K562 (cell line): ENCODE results near the gene WWOX. TPM values are rescaled to one million over a fixed set of nuclear protein-coding genes. Genes with fewer than 3 reads are reported as not detected.

Source experiments
- ATAC-seq: fragments of 200-7000 bp; cut with Tn5 transposase; 3 replicates; pipeline ENCODE4 v1.9.1; 2020; ENCODE audit warnings: moderate library complexity
- BruUV-seq: library from RNA; stranded (reverse); fragments of 400-500 nt; replicated peaks from 2 replicates; lab custom pipeline; 2021; lab: Mats Ljungman, UMichigan
- CTCF ChIA-PET: fragments of 300-600 bp; formaldehyde crosslinking; extraction: SDS; loops from one replicate; lab custom pipeline; 2021; ENCODE audit warnings: low intra/inter-chr PET ratio; lab: Yijun Ruan, JAX
- POLR2A ChIA-PET: fragments of 300-600, 350-650 bp; sonication (Branson Sonifier 250); formaldehyde crosslinking; extraction: SDS; loops from one replicate; lab custom pipeline; 2021; ENCODE audit warnings: antibody characterized with exemption, inconsistent platforms; lab: Yijun Ruan, JAX
- DNase-seq, 4 experiments: peaks; one replicate each; pipeline versions ENCODE4 v3.0.0 to v3.0.0-alpha.2; 2011 to 2018; ENCODE audit warnings: low spot score in 3 of 4, mixed read lengths in 3 of 4; ENCODE audit errors: extremely low read depth in 1 of 4
- FAIRE-seq: peaks from 2 replicates; lab custom pipeline; 2011; peaks lifted over from hg19 to GRCh38; lab: Jason Lieb, UNC
- H2AFZ ChIP-seq: 2 replicates; pipeline ENCODE4 v1.6.0; 2011; ENCODE audit warnings: low read depth, low read length, control low read depth, inconsistent platforms
- H3K27ac ChIP-seq: fragments of 200-600 bp; 3 replicates; pipeline ENCODE4 v1.8.0; 2011; ENCODE audit warnings: low read depth, mild to moderate bottlenecking, control low read depth, inconsistent platforms, low read length, moderate library complexity, mixed read lengths; ENCODE audit errors: extremely low read depth
- H3K27me3 ChIP-seq, 2 experiments: fragments of 300-600 bp in 1 of 2; 2 replicates in 1 of 2; 3 replicates in 1 of 2; pipeline versions ENCODE4 v1.6.0 to v1.8.0; 2011; ENCODE audit warnings: inconsistent platforms in 2 of 2, low read length in 2 of 2, mild to moderate bottlenecking in 1 of 2, mixed read lengths in 1 of 2, moderate library complexity in 1 of 2; ENCODE audit not compliant: control insufficient read depth in 2 of 2, insufficient read depth in 2 of 2
- H3K36me3 ChIP-seq: fragments of 300-600 bp; 3 replicates; pipeline ENCODE4 v1.8.0; 2011; ENCODE audit warnings: mild to moderate bottlenecking, low read length, inconsistent platforms; ENCODE audit not compliant: control insufficient read depth, insufficient read depth
- H3K4me1 ChIP-seq, 2 experiments: fragments of 200-600 bp in 1 of 2; replicated peaks in 1 of 2; 2 replicates in 1 of 2; 3 replicates in 1 of 2; pipeline versions ENCODE4 v1.5.1 to v1.8.0; 2011; ENCODE audit warnings: inconsistent platforms in 2 of 2, low read length in 2 of 2, mild to moderate bottlenecking in 1 of 2, mixed read lengths in 1 of 2, moderate library complexity in 1 of 2; ENCODE audit not compliant: control insufficient read depth in 2 of 2, insufficient read depth in 2 of 2
- H3K4me2 ChIP-seq: 2 replicates; pipeline ENCODE4 v1.6.1; 2011; ENCODE audit warnings: low read length, control low read depth, inconsistent platforms, mixed read lengths; ENCODE audit not compliant: insufficient read depth
- H3K4me3 ChIP-seq: fragments of 200-600 bp; sonication (generic), shearing (Covaris generic); 2 replicates; pipeline ENCODE4 v1.5.1; 2016; ENCODE audit warnings: control low read depth, inconsistent platforms
- H3K79me2 ChIP-seq: fragments of 200-600 bp; 3 replicates; pipeline ENCODE4 v1.8.0; 2011; ENCODE audit warnings: low read length, inconsistent platforms; ENCODE audit not compliant: control insufficient read depth, insufficient read depth
- H3K9ac ChIP-seq, 2 experiments: 2 replicates each; pipeline versions ENCODE4 v1.6.0 to v1.6.1; 2011; ENCODE audit warnings: low read depth in 2 of 2, low read length in 2 of 2, control low read depth in 1 of 2, inconsistent platforms in 1 of 2, mild to moderate bottlenecking in 1 of 2, mixed read lengths in 1 of 2; ENCODE audit not compliant: insufficient read depth in 1 of 2
- H3K9me1 ChIP-seq: one replicate; pipeline ENCODE4 v1.6.0; 2011; ENCODE audit warnings: inconsistent platforms, mild to moderate bottlenecking, low read length, moderate library complexity; ENCODE audit not compliant: control insufficient read depth, insufficient read depth
- H3K9me3 ChIP-seq: replicated peaks from 2 replicates; pipeline ENCODE4 v1.5.1; 2011; ENCODE audit warnings: low read depth, low read length, inconsistent platforms; ENCODE audit not compliant: control insufficient read depth, insufficient read depth
- H4K20me1 ChIP-seq: replicated peaks from 2 replicates; pipeline ENCODE4 v1.6.1; 2011; ENCODE audit warnings: low read length, inconsistent platforms, mixed read lengths; ENCODE audit not compliant: control insufficient read depth, insufficient read depth
- ADNP ChIP-seq: fragments of 200-800 bp; sonication (Bioruptor generic); IDR thresholded peaks from 2 replicates; pipeline ENCODE4 v1.6.1; 2016; ENCODE audit warnings: missing genetic modification characterization, missing compliant biosample characterization
- ATF4 ChIP-seq: fragments of 450-650 bp; formaldehyde crosslinking; IDR thresholded peaks from 2 replicates; pipeline ENCODE4 v1.4.0; 2022; ENCODE audit warnings: mild to moderate bottlenecking, moderate library complexity
- CBFA2T2 ChIP-seq: fragments of 450-650 bp; conservative IDR thresholded peaks from 2 replicates; pipeline ENCODE4 v1.6.1; 2017; ENCODE audit warnings: mild to moderate bottlenecking
- EP400 ChIP-seq: fragments of 450-650 bp; IDR thresholded peaks from 2 replicates; pipeline ENCODE4 v1.6.1; 2017; ENCODE audit warnings: antibody characterized with exemption, mild to moderate bottlenecking, moderate library complexity
- FOXJ2 ChIP-seq: fragments of 200-800 bp; sonication (Bioruptor generic); IDR thresholded peaks from 2 replicates; pipeline ENCODE4 v1.6.1; 2016; ENCODE audit warnings: missing genetic modification characterization, missing compliant biosample characterization
- GABPB1 ChIP-seq: sonication (generic); formaldehyde crosslinking; IDR thresholded peaks from 2 replicates; pipeline ENCODE4 v1.8.0; 2022; ENCODE audit warnings: mild to moderate bottlenecking, missing genetic modification reagents
- MEF2D ChIP-seq: conservative IDR thresholded peaks from 2 replicates; pipeline ENCODE4 v1.6.1; 2016; ENCODE audit warnings: low read depth, missing genetic modification characterization, missing compliant biosample characterization
- MYBL2 ChIP-seq, 2 experiments: fragments of 450-650 bp in 1 of 2; sonication (generic) in 1 of 2; formaldehyde crosslinking in 1 of 2; IDR thresholded peaks; 2 replicates each; pipeline versions ENCODE4 v1.6.1 to v1.8.1; 2017 to 2022; ENCODE audit warnings: borderline replicate concordance in 1 of 2, inconsistent platforms in 1 of 2, low read depth in 1 of 2, mild to moderate bottlenecking in 1 of 2, missing genetic modification reagents in 1 of 2, moderate library complexity in 1 of 2
- PRDM10 ChIP-seq: fragments of 450-650 bp; IDR thresholded peaks from 2 replicates; pipeline ENCODE4 v1.6.1; 2018; ENCODE audit not compliant: partially characterized antibody
- ZNF444 ChIP-seq: fragments of 250-450 bp; sonication (Bioruptor Pico); IDR thresholded peaks from 2 replicates; pipeline ENCODE4 v1.4.0; 2020; ENCODE audit warnings: mild to moderate bottlenecking, moderate library complexity
- WGBS: fragments of 100-300 bp; shearing (Covaris generic); methylation state at CpG from one replicate; pipeline ENCODE4 v1.1.6; 2016; ENCODE audit warnings: low coverage, mixed read lengths; ENCODE audit not compliant: insufficient coverage; ENCODE audit errors: missing lambda C conversion rate; 5-methylcytosine and 5-hydroxymethylcytosine counted together
- in situ Hi-C: fragments of 300-500 bp; cut with MboI; formaldehyde crosslinking; loops from 4 replicates; pipeline ENCODE4 v1.15.0; 2018; ENCODE audit warnings: inconsistent platforms, mixed read lengths
- intact Hi-C: fragments of 100-400 bp; cut with micrococcal nuclease; formaldehyde crosslinking; loops from 2 replicates; pipeline ENCODE4 v1.14.2; 2022
- polyA plus RNA-seq, 8 experiments: library from polyadenylated mRNA; depleted of rRNA in 4 of 8; stranded (reverse) in 5 of 8; unstranded in 3 of 8; fragments of >200 nt; fragmentation: Nextera tagmentation in 2 of 8; fragmentation: Illumina TruSeq in 1 of 8; extraction: Ambion mirVana in 2 of 8; extraction: Trizol in 1 of 8; gene quantifications; 2 replicates each; pipeline versions ENCODE4 v1.2.1 to v1.2.3, GENCODE V29; 2011 to 2014; ENCODE audit warnings: inconsistent platforms in 1 of 8, missing spikeins in 1 of 8
- total RNA-seq, 7 experiments: library from RNA; depleted of rRNA in 6 of 7; stranded (reverse); fragments of >200 nt in 6 of 7; fragmentation: Illumina TruSeq in 2 of 7; extraction: Trizol in 2 of 7; gene quantifications; 2 replicates each; pipeline versions ENCODE4 v1.2.1 to v1.2.3, GENCODE V29; 2011 to 2021; ENCODE audit warnings: low replicate concordance in 1 of 7

WWOX gene
- total and polyA plus RNA-seq, 9 of the 15 experiments (the other 6 are each of a cell fraction or from before 2014, with no cell fraction given): 1.6 to 22.7 (median 8.1) TPM

DNA sequence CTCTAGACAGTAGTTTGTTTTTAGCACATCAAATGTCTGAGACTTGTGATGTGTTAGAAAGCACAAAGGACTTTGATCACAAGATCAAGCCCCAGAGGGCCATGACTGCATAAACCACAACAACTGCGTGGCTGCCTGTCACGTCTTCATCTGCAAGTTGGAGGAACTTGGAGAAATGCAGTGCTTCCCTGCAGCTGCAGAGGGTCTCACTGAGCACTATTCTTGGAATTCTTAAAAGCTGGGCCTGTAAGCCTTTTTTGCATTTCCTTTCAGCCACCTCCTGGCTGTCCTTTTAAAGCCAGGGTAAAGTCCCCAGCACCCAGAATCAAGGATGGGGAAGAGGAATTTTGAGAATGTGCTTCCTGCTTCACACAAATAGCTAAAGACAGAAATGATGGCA is 1069.8 kb downstream of the WWOX start:
- H3K9ac ChIP-seq: no peak overlapping the region
- H4K20me1 ChIP-seq: no peaks in the 10 kb centered on the region

More for the DNA sequence above, 1069.8 kb downstream of the WWOX start:
- Histone ChIP-seq H3K4me2 (no peak overlapping the region), H2AFZ (no peak overlapping the region), H3K9me3 (no peaks in the 10 kb centered on the region), H3K4me1 (no peaks in the 10 kb centered on the region), H3K27ac (no peak overlapping the region)
- DNase-seq: no peak
- CTCF ChIA-PET: no interaction called here
- TF ChIP-seq ADNP (no peak), MYBL2 (IDR thresholded peaks at IDR 0.05; ENCODE audit: low read depth) (no peak), MYBL2 (CRISPR knock-in tag; IDR thresholded peaks at IDR 0.05; ENCODE audit: borderline replicate concordance) (no peak), CBFA2T2 (no peak), PRDM10 (no peak), EP400 (no peak), MEF2D (no peak), GABPB1 (CRISPR knock-in tag) (no peak), ATF4 (no peak), FOXJ2 (no peak), ZNF444 (CRISPR knock-in tag) (no peak)
- TF ChIP-seq, all 486 proteins: peak for 0
- in situ Hi-C loops (no loop called here), intact Hi-C loops (no loop called here)
- Histone ChIP-seq H3K27me3 (peaks cover 5 to 11% of the 10 kb centered on the region in 2 experiments; a peak in 3 of 5 replicates), H3K36me3 (no peaks in the 10 kb centered on the region), H3K79me2 (no peaks in the 10 kb centered on the region), H3K9me1 (no peaks in the 10 kb centered on the region), H3K4me3 (no peak overlapping the region)
- BruUV-seq: no TSS peak
- FAIRE-seq (no peak), ATAC-seq (no peak)
- WGBS: 3% methylated on average over 2 of the region's 2 CpGs
- POLR2A ChIA-PET: no interaction called here
